GM21515 (cell line): ENCODE results near the gene SPANXN1.
"Not testable (repeated sequence)": the region's sequence is repeated elsewhere in the genome, so short reads cannot be mapped to it uniquely, and the experiment has no call there.

Experiments
- ATAC-seq: cut with Tn5 transposase; IDR thresholded peaks from one replicate; pipeline ENCODE4 v1.9.1; 2021; ENCODE audit not compliant: unreplicated experiment

Gene SPANXN1, protein sequence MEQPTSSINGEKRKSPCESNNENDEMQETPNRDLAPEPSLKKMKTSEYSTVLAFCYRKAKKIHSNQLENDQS

DNA sequence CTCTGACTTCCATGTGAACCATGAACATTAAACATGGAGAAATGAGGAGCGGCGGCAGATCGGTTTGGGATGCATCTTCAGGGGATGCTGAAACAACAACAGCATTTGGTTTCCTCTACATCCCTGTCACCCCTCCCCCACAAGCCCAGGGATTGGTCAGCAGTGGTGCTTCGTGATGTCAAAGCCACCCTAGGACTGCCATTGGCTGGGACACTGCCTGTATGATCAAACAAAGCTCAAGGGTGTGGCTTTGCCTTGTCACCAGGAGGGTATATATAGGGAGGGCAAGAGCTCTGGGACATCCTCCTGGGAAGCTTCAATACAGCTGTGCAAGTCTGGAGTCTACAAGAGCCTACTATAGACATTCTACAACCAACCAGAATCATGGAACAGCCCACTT lies at the start of gene SPANXN1:
TSS of gene SPANXN1 (plus strand) at position 301 of the 400 bp plus-strand sequence. CDS start at position 385, 84 bp downstream.
- not testable (repeated sequence) for ATAC-seq

DNA sequence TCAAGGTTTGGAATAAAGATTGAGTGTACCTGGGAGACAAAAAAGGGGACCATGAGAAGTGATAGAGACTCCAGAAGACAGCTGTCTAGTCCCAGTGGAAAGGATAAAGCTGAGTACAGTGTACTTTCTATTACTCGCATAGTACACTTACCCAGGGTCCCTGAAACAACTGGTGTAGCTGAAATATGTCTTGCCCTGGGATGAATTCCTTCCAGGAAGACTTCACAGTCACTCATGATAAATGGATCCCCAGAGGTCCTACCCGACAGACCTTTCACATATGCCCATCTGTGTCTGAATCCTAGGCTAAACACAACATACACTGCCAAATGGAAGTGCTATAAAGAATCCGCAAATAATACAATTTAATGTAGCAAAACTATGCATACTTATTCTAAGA lies 48.2 kb upstream of the SPANXN1 start:
- ATAC-seq, result no peak

DNA sequence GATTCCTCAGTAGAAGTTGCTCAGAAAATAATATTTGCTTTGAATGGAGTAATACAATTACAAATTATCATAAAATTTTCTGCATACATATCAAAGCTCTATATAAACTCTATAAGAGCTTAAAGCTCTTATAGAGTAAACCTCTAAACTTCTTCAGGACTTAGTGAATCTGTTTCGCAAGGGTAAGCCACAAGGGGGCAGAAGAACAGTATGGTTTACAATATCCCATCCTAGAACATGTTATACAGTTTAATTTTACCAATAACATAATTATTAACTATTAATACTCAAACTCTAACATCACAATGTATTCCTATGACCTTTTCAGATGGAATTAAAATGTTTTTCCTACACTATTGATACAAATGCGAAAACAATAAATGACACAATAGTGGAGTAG lies 33.8 kb upstream of the SPANXN1 start:
- ATAC-seq, result no peak

DNA sequence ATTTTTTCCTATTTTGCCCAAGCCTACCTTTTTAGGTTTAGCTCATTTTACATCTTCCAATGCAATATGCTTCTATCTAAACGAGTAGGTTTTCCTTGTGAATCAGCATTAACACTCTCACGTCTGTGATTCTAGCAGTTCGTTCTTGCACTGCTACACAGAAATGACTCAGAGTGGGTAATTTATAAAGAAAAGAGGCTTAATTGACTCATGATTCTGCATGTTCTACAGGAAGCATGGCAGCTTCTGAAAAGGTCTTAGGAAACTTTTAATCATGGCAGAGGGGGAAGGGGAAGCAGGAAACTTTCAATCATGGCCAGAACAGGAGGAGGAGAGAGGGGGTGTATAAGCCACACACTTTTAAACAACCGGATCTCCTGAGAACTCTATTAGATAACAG lies 44.9 kb downstream of the SPANXN1 start:
- ATAC-seq, result no peak
